NCI-H128 (cell line): Measurements from ENCODE around the gene CLIP2.

Experiments
- DNase-seq: peaks from one replicate; lab custom pipeline; 2025; ENCODE audit not compliant: unreplicated experiment; lab: John Stamatoyannopoulos, UW

The CLIP2 gene

GRCh38 chr7:74271742-74272141 is 17.5 kb upstream of the CLIP2 start:
- DNase-seq: no peak

DNA sequence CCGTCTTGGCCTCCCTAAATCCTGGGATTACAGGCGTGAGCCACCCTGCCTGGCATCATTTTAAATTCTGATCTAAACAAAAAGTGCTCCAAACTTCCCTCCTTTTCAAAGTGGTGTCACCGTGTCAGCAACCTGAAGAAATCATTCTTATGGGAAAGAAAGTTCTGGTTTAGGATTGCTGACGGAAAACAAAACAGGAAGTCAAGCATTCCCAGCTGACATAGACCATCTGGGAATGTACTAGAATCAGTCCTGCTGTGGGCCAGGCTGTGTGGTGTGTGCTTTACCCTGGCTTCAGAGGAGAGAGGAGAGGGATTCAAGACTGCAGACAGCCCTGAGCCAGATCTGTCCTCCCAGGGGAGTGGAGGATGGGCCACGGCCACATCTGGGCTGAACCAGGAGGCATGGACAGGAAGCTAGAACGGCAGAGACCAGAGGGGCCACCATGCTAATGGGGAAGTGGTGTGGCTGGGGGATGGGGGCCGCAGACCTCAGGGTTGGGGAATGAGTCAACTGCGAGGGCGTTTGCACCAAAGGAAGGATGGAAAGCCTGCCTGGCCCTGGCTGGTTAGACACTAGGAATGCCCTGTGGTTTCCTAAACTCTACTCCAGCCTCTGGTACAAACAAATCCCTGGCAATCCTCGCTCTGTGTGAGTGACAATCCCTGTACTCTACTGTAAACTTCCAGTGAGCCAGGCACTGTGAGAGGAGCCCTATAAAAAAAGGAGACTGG is 16.7 kb upstream of the CLIP2 start:
- DNase-seq: no peak

DNA sequence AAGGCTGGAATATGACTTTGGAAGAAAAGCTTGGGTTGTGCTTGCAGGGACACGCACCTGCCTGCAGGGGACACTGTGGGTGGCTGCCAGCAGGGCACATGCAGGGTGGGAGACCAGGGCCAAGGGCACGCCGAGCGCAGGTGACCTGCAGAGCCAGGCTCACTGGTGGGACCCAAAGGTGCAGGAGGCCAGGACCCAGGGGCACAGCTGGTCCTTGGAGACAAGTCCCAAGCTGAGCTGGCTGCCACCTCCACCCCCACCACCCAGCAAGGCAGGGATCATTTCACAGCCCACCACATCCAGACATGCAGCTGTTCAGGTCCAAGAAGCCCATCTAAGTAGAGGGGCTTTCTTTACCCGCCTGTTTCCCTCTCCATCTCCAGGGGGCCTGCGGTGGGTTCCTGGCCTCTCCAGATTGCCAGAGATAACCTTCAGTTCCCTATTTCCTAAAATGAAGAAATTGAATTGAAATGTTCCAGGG is 13.8 kb upstream of the CLIP2 start:
- no peak for DNase-seq

- no peak for DNase-seq
Measured at GRCh38 chr7:74277636-74278035, 11.6 kb upstream of the CLIP2 start.

- DNase-seq: no peak
Measured at GRCh38 chr7:74280985-74281384, 8.2 kb upstream of the CLIP2 start.

DNA sequence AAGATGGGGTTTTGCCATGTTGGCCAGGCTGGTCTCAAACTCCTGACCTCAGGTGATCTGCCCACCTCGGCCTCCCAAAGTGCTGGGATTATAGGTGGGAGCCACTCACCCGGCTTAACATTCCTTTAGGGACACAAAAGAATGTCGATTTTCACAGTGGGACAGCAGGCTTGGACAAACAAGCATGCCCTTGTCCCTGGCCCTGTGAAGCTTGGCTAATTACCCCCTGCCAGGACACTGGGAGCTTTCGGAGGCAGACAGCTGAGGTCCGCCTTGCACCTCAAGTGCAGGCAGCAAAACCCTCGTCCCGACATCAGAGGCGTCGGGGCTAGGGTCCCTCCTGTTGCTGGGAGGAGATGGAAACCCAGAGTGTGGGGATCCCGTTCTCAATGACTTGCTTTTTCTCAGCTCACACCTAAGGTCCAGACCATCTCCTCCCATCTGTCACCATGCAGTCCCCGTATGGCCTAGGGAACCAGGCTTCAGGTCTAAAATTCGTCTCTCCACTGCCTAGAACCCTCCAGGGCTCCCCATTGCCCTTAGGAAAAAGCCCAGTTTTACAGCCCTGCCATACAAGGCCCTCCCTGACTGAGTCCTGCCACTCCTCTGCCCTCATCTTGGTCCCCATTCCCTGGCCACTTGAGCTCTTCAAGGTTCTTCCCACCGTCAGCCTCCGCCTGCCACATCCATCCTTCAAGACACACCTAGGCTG is 6.3 kb upstream of the CLIP2 start:
- DNase-seq: no peak

DNA sequence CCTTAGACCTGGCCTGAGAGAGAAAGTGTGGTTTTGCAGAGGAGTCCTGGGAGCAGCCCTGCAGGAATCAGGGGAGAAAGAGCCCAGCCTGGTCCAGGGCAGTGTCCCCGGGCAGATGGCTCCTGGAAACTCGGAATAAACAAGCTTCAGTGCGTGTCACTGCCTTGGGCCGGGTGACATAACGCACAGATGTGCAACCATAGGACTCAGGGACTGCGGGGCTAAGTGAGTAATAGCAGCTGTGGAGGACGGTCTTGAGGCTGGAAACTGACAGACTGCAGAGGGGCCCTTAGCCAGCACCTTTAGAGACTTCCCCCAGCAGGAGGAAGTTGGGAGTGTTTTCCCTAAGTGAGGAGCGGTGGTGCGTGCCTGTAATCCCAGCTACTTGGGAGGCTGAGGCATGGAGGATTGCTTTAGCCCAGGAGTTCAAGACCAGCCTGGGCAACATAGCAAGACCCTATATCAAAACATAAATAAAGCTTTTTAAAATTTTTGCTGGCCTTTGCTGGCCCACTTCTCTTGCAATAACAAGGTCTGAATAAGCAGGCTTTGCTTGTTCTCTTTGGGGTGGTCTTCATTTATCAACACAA is 5.3 kb upstream of the CLIP2 start:
- DNase-seq: no peak

DNA sequence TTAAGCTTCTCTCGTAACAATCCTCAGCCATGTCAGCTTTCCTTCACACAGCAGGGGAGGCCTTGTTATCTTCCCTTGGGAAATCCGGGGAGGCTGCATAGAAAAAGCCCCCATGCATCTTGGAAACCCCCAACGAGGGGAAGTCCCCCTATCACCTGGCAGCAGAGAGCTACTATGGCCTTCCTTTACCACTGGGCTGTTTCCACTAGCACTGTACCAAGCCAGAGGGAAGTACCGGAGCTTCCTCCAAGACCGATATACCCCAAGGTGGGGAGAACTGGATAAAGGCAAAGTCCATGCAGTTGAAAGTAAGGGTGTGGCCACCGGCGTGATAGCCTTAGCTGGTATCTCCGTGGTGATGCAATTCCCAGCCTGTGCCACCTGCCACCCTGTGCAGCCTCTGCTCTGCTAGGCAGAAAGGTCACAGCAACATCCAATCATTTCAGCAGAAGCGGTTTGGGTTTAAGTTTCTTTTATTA is 4.4 kb upstream of the CLIP2 start:
- no peak for DNase-seq

- DNase-seq: no peak
Measured at GRCh38 chr7:74286131-74286530, 3.1 kb upstream of the CLIP2 start.

GRCh38 chr7:74287303-74288033 is 1.7 kb upstream of the CLIP2 start:
- DNase-seq: no peak

- DNase-seq: no peak
Measured at GRCh38 chr7:74288034-74288881, 949 bp upstream of the CLIP2 start.

DNA sequence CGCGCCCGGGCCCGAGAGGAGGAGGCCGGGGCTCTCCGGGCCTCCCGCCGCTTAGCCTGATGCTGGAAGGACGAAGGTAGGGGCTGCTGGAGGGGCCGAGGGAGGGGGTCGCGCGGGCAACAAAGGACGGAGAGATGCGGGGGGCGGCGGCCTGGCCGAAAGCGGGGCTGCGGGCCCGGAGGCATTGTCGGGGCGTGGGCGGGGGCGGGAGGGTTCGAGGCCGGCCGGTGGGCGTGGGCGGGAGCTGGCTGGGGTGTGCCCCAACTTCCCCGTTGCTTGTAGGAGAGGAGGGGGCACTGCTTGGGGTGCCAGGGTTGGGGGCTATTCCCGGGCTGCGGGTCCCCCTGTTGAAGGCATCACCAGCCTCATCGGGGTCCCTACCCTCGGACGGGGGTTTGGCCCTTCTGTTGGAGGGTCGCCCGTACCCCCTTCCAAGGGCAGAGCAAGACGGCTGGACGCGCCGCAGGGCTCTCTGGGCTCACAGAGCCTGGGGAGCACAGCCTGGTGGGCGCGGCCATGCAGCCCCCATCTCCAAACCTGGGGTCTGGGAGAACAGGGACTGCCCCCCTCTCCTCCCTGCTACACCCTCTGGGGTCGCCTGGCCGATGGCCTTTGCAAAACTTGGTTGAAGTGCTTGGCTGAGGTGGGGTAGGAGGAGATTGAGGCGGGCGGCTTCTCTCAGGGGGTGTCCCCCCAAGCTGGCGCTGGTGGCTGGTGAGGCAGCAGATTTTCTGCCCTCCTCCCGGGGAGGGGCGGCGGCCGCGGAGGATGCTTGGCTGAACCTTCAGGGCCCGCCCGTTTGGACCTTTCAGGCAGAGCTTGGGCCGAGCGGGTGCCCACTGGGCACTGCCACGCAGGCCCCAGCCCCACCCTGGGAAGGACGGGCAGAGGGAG is 699 bp downstream of the CLIP2 start:
- DNase-seq: no peak

DNA sequence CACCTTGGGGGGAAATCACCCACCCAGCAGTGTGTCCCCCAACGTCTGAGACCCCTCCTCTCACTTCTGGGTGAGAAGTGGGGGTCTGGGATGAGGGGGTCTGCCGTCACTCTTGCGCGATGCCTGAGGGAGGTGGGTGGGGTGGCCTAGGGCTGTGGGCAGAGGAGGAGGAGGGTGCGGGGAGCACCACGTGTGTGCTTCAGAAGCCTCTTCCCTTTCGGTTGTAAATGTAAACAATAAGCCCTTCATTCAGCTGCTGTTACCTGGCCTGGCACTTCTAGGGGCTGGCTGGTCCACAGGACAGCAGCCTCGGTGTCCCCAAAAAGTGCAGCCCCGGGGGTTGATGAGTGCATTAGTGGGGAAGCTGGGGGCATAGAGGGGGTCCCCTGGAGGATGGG is 1.3 kb downstream of the CLIP2 start:
- DNase-seq: peak; percentile 3

GRCh38 chr7:74290981-74291441 is 1.8 kb downstream of the CLIP2 start:
- peak; percentile 11 for DNase-seq

GRCh38 chr7:74291535-74291934 is 2.3 kb downstream of the CLIP2 start:
- DNase-seq: no peak

- DNase-seq: no peak
Measured at GRCh38 chr7:74292757-74293576, 3.8 kb downstream of the CLIP2 start.

GRCh38 chr7:74293577-74293908 is 4.3 kb downstream of the CLIP2 start:
- no peak for DNase-seq

GRCh38 chr7:74294191-74294998 is 5.2 kb downstream of the CLIP2 start:
- DNase-seq: no peak
